Right cardiac atrium (tissue), 5 donors: ENCODE results near the gene TAF11L10. TPM values are rescaled to one million over a fixed set of nuclear protein-coding genes. Genes with fewer than 3 reads are reported as not detected.
"Not testable (repeated sequence)": the region's sequence is repeated elsewhere in the genome, so short reads cannot be mapped to it uniquely, and the experiment has no call there.

Experiments used
- ATAC-seq, 2 donors: fragments of 200-7000 bp; cut with Tn5 transposase; one replicate each; pipeline versions ENCODE4 v1.8.0 to v1.9.1; 2020; ENCODE audit warnings: moderate library complexity in 2 of 2, mild to moderate bottlenecking in 1 of 2
- DNase-seq, 3 donors: peaks; one replicate each; pipeline ENCODE4 v3.0.0-alpha.2; 2020
- H3K27ac ChIP-seq: one replicate; pipeline ENCODE4 v1.5.1; 2013; ENCODE audit warnings: mild to moderate bottlenecking, low read length, control low read depth, moderate library complexity
- H3K27me3 ChIP-seq: one replicate; pipeline ENCODE4 v1.6.1; 2013; ENCODE audit not compliant: control insufficient read depth, insufficient read depth
- H3K4me1 ChIP-seq: one replicate; pipeline ENCODE4 v1.6.1; 2013; ENCODE audit warnings: low read length; ENCODE audit not compliant: control insufficient read depth, insufficient read depth
- H3K4me3 ChIP-seq: one replicate; pipeline ENCODE4 v1.5.1; 2013; ENCODE audit warnings: low read length, control low read depth
- H3K9me3 ChIP-seq: one replicate; pipeline ENCODE4 v1.6.1; 2013; ENCODE audit warnings: low read length; ENCODE audit not compliant: control insufficient read depth
- WGBS: extraction: QIAGEN DNeasy Blood & Tissue Kit; methylation state at CpG from one replicate; pipeline ENCODE4 v1.1.7; 2013; 5-methylcytosine and 5-hydroxymethylcytosine counted together
- intact Hi-C, 4 donors: fragments of 100-400 bp; cut with DNase I; formaldehyde crosslinking; loops; one replicate each; pipeline versions ENCODE4 v1.11.0 to v1.14.0; 2022 to 2023
- long read RNA-seq, 4 donors: library from polyadenylated mRNA; unstranded; transcript quantifications; one replicate each; pipeline ENCODE4 v2.0.0, GENCODE V29; 2020 to 2021
- polyA plus RNA-seq: library from polyadenylated mRNA; stranded (reverse); fragments of 200-250 nt; gene quantifications from one replicate; pipeline ENCODE4 v1.2.3, GENCODE V29; 2013
- total RNA-seq, 4 donors: library from RNA; stranded (reverse); fragmentation: NEBNext Ultra II Directional; extraction: Animal tissue kit (Norgen Biotek cat#: 25700); gene quantifications; one replicate each; pipeline ENCODE4 v1.2.1, GENCODE V29; 2021
- donor health status: healthy with polysubstance abuse.
- donor health status: DM: no; HTN: yes; CAD: no.
- donor health status: DM: no; HTN: no; CAD: no.
- donor health status: DM: no; HTN: yes; CAD: no; lungs with severe emphysema.
- donor health status: DM: yes; HTN: yes; CAD: no.

The TAF11L10 gene
- total RNA-seq, result not detected
- polyA plus RNA-seq, result not detected
- long read RNA-seq, donor 1, result 0 reads
- long read RNA-seq, donor 2, result 0 reads
- long read RNA-seq, donor 3, result 0 reads
- long read RNA-seq, donor 4, result 0 reads

GRCh38 chr5:17597728-17598127 is at the start of gene TAF11L10:
Gene TAF11L10, minus strand, starts transcription at chr5:17597828.
- ATAC-seq, intact Hi-C loops: not testable (repeated sequence)
- no CpG with 5 or more reads among the region's 15 CpGs for WGBS

GRCh38 chr5:17634160-17634559 is 36.5 kb upstream of the TAF11L10 start, which contains the start of gene TAF11L14:
Gene TAF11L14, plus strand, starts transcription at chr5:17634460.
- intact Hi-C loops, result no loop called here
- Histone ChIP-seq H3K27ac (no peak within 1 kb of the TSS), H3K9me3 (peaks cover 3% of the 10 kb centered on the region), H3K27me3 (no peaks in the 10 kb centered on the region), H3K4me3 (no peak within 1 kb of the TSS), H3K4me1 (no peaks in the 10 kb centered on the region)
- WGBS, result 83% methylated on average over 5 of the region's 5 CpGs
- DNase-seq, result no peak
- ATAC-seq, result no peak

More at GRCh38 chr5:17597728-17598127, at the start of gene TAF11L10:
- not testable (repeated sequence) for H3K27me3 ChIP-seq, H3K4me1 ChIP-seq, H3K27ac ChIP-seq, DNase-seq, H3K4me3 ChIP-seq, H3K9me3 ChIP-seq

- H3K4me1 ChIP-seq, DNase-seq, intact Hi-C loops, ATAC-seq, H3K27me3 ChIP-seq, H3K9me3 ChIP-seq, H3K27ac ChIP-seq, H3K4me3 ChIP-seq: not testable (repeated sequence)
- WGBS, result 84% methylated on average over 8 of the region's 12 CpGs
Observed at GRCh38 chr5:17631788-17632187, 34.2 kb upstream of the TAF11L10 start, which contains the start of gene TAF11L13. Gene TAF11L13, plus strand, starts transcription at chr5:17632088.

- Histone ChIP-seq H3K9me3 (no peaks in the 10 kb centered on the region), H3K27me3 (no peaks in the 10 kb centered on the region), H3K27ac (no peak overlapping the region), H3K4me1 (no peaks in the 10 kb centered on the region), H3K4me3 (no peak overlapping the region)
- WGBS, result 81% methylated on average over 11 of the region's 11 CpGs
- intact Hi-C loops, result no loop called here
- DNase-seq, result no peak
- ATAC-seq, result no peak
Observed at GRCh38 chr5:17625686-17626085, 28.1 kb upstream of the TAF11L10 start.

- intact Hi-C loops, result no loop called here
- Histone ChIP-seq H3K9me3 (no peaks in the 10 kb centered on the region), H3K27me3 (no peaks in the 10 kb centered on the region), H3K4me3 (no peak overlapping the region), H3K4me1 (no peaks in the 10 kb centered on the region), H3K27ac (no peak overlapping the region)
- WGBS, result 83% methylated on average over 17 of the region's 17 CpGs
- no peak for ATAC-seq
- DNase-seq, result peak in 1 of 3 donors; percentile 38
Observed at GRCh38 chr5:17620627-17621026, 23.0 kb upstream of the TAF11L10 start.

GRCh38 chr5:17619354-17619753 is 21.7 kb upstream of the TAF11L10 start:
- Histone ChIP-seq H3K9me3 (peaks cover 3% of the 10 kb centered on the region), H3K4me3 (no peak overlapping the region), H3K27me3 (no peaks in the 10 kb centered on the region), H3K4me1 (no peaks in the 10 kb centered on the region), H3K27ac (no peak overlapping the region)
- no peak for DNase-seq
- 90% methylated on average over 3 of the region's 3 CpGs for WGBS
- intact Hi-C loops, result no loop called here
- ATAC-seq, result no peak

GRCh38 chr5:17614872-17615605 is 17.4 kb upstream of the TAF11L10 start:
- no peaks in the 10 kb centered on the region for H3K4me1 ChIP-seq
- ATAC-seq (no peak), DNase-seq (no peak)
- no peaks in the 10 kb centered on the region for H3K27me3 ChIP-seq
- H3K27ac ChIP-seq, result no peak overlapping the region
- peaks cover 5% of the 10 kb centered on the region for H3K9me3 ChIP-seq
- intact Hi-C loops, result no loop called here
- WGBS, result 90% methylated on average over 17 of the region's 17 CpGs
- H3K4me3 ChIP-seq, result no peak overlapping the region

- intact Hi-C loops, DNase-seq, H3K4me1 ChIP-seq, H3K27me3 ChIP-seq, H3K27ac ChIP-seq, H3K9me3 ChIP-seq, ATAC-seq, H3K4me3 ChIP-seq: not testable (repeated sequence)
- WGBS, result 43% methylated on average over 2 of the region's 2 CpGs
Observed at GRCh38 chr5:17610092-17610491, 12.5 kb upstream of the TAF11L10 start, which contains the start of gene TAF11L12. Gene TAF11L12, plus strand, starts transcription at chr5:17610392.

GRCh38 chr5:17607461-17607860 is 9.8 kb upstream of the TAF11L10 start:
- H3K9me3 ChIP-seq, intact Hi-C loops, H3K4me3 ChIP-seq, DNase-seq, H3K4me1 ChIP-seq, H3K27ac ChIP-seq, ATAC-seq, H3K27me3 ChIP-seq: not testable (repeated sequence)
- 69% methylated on average over 4 of the region's 4 CpGs for WGBS

GRCh38 chr5:17604951-17605350 is 7.3 kb upstream of the TAF11L10 start:
- no peak overlapping the region for H3K27ac ChIP-seq
- peaks cover 2% of the 10 kb centered on the region for H3K9me3 ChIP-seq
- no peaks in the 10 kb centered on the region for H3K4me1 ChIP-seq
- DNase-seq (no peak), ATAC-seq (no peak)
- H3K27me3 ChIP-seq, result no peaks in the 10 kb centered on the region
- intact Hi-C loops, result no loop called here
- H3K4me3 ChIP-seq, result no peak overlapping the region
- WGBS, result 92% methylated on average over 14 of the region's 14 CpGs

GRCh38 chr5:17603880-17604279 is 6.3 kb upstream of the TAF11L10 start, which contains the start of gene TAF11L11:
Gene TAF11L11, plus strand, starts transcription at chr5:17604183.
- WGBS, result 64% methylated on average over 6 of the region's 6 CpGs
- H3K9me3 ChIP-seq, H3K27ac ChIP-seq, intact Hi-C loops, ATAC-seq, H3K27me3 ChIP-seq, H3K4me1 ChIP-seq, H3K4me3 ChIP-seq, DNase-seq: not testable (repeated sequence)
